Dermis microvascular lymphatic vessel endothelial cell (primary cell): ENCODE measurements around the gene INTS15. TPM values are rescaled to one million over a fixed set of nuclear protein-coding genes. Genes with fewer than 3 reads are reported as not detected.

Source experiments
- DNase-seq, 2 donors: peaks; one replicate each; pipeline versions ENCODE4 v3.0.0 to v3.0.0-alpha.2; 2010; ENCODE audit warnings: low read depth in 2 of 2
- total RNA-seq: library from RNA; depleted of rRNA; stranded (reverse); fragments of >200 nt; gene quantifications from 2 replicates; pipeline ENCODE4 v1.2.1, GENCODE V29; 2014

INTS15 gene
- total RNA-seq, result 8.7 and 13.9 TPM in 2 replicates

DNA sequence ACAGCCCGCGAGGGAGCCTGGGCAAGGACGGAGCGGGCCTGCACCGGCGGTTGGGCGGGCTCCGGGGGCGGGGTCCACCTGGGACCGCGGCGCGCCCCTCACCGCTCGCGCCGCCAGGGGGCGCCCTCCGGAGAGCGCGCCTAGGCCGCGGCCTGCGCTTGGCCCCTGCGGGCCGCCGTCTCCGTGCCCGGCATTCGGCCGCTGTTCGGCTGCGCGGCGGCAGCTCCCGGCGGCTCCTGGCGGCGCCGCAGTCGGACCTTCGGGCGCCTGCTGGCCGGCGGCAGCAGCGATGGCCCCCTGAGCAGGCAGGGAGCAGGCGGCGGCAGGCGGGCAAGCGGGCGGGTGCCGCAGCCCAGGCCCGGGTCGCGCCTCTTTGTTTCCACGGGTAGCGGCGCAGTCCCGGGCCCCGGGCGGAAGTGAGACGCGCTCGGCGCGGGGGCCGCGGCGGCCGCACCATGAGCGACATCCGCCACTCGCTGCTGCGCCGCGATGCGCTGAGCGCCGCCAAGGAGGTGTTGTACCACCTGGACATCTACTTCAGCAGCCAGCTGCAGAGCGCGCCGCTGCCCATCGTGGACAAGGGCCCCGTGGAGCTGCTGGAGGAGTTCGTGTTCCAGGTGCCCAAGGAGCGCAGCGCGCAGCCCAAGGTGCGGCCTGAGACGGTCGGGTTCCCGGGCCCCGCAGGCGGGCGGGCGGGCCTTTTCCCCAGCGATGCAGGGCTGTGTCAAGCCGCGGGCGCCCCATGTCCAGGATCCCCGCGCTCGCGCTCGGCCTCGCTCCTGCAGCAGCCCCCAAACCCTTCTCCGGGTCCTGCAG, at the start of gene INTS15:
Gene INTS15, plus strand, starts transcription at position 193 of the 816 bp plus-strand sequence. Its CDS starts 263 bp downstream, at position 456.
- peak; percentile 63 to 85 for DNase-seq

DNA sequence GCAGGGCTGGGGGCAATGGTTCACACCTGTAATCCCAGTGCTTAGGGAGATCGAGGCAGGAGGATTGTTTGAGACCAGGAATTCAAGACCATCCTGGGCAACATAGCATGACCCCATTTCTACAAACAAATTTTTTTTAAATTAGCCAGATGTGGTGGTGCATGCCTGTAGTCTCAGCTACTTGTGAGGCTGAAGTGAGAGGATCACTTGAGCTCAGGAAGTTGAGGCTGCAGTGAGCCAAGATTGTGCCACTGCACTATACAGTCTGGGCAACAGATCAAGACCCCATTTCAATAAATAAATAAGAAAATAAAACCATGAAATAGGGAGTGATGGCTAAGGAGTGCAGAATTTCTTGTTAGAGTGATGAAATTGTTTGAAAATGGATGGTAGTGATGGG, 47.5 kb upstream of the INTS15 start:
- no peak for DNase-seq

DNA sequence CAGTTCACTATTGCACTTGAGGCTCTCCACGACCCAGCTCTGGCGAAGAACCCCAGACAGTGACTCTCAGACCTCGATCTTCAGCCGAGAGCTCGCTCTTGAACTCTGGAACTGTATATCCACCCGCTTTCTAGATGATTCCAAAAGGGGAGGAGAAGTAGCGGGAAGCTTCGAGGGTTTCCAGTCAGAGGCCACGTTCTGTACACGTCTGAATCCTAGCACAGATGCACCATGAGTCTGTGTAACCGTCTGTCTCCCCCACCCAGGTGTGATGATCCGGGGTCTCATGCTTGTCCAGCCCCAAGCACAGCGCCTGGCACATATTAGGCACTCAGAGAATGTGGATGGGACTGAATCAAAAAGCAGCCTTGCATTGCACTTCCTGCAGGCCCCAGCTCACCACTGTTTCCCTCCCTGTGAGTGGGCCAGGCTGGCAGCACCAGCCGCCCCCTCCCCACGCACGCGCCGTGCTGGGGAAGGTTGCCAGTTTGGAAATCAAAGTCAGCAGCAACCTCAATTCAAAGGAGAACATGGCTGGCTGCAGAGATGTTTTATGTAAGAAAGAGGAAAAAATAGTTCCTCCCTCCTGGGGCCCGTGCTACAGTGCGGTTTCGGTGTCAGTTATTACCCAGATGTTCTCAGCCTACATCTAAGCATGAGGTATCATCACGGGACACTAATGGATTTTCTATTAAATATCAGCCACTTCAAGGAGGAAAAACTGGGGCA, 44.3 kb upstream of the INTS15 start:
- DNase-seq, result no peak

DNA sequence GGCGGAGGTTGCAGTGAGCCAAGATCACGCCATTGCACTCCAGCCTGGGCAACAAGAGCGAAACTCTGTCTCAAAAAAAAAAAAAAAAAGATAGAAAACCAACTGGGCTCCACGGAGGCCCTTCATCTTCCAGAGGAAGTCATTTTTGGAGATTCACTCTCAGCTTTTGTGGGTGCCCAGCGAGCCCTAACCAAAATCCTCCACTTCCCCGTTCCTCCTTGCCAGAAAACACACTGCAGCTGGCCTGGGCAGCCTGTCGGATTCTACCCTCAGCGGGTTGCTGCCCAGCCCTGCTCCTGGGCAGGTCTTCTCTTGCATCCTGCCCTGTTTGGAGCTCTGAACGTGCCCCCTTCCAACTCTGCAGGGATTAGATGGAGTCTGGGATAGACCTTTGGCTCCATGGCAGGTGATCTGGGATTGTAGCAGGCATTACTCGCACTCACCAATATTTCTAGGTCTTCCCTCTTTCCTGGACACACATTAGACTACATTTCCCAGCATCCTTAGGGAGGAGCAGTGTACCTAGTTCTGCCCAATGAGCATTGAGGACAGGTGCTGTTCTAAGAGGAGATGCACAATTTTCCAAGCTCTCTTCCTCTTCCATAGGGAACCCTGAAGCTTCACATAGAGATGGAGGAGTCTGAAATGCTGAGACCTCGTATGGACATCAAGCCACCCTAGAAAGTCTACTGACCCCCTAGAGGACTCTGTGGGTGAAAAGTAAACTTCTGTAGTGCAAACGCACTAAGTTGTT, 43.1 kb upstream of the INTS15 start:
- DNase-seq, result no peak

DNA sequence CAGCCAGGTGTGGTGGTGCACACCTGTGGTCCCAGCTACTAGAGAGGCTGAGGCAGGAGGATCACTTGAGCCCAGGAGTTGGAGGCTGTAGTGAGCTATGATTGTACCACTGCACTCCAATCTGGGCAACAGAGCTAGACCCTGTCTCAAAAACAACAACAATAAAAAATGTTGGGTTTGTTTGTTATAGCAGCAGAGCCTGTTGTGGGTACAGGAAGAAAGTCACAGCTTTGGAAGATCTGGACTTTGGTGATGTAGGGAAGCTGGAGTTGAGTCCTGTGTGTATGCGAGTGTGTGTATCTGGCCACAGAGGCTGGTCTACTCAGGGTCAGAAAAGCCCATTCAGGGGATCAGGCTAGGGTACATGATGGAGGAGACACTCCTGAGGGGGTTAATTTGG, 42.4 kb upstream of the INTS15 start:
- no peak for DNase-seq

DNA sequence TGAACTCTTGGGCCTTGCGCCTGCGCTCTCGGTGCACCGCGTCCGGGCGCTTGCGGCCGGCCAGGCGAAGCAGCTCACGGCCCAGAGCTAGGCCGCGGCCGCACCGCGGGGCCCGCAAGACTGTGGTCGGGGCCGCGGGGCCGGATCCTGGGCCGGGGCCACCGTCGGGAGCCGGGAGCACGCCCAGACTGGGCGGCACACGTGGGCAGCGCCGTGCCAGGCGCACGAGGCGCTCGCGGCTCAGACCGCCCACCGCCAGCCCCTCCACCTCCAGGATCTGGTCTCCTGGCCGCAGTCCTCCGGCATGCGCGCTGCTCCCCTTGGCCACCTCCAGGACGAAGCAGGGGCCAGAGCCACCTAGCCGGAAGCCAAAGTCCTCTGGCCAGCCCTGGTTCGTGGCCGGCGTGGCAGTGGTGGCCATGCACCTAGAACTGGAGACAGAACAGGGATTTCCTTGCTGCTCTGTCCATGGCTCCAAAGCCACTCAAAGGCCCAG, 38.8 kb upstream of the INTS15 start, which contains the start of gene GRID2IP:
Gene GRID2IP, minus strand, starts transcription at position 446 of the 496 bp plus-strand sequence. Its CDS starts 25 bp downstream, at position 421.
- DNase-seq, result no peak

DNA sequence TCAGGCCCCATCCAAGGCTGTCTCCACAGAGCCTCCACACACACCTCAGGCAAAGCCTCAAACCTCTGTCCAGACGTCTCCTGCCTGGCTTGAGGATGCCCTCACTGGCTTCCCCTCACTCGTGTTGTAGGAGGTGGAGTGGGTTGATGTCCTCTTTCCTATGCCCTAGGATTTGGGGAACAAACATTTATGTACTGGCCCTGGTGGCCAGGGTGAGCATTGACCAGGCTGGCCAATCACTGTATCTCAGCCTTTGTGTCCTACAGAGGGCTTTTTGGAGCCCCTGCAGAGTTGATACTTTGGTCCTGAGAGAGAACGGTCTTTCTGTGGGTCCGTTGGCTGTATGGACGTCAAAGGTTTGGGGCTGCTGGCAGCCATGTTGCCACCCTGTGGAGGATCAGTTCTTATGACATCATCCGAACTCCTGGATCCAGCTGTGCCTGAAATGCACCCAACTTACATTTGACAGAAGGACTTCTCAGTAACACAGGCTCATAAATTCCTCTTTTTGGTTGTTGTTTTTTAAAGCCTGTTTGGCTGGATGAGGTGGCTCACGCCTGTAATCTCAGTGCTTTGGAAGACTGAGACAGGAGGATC, 36.3 kb upstream of the INTS15 start:
- DNase-seq, result no peak

DNA sequence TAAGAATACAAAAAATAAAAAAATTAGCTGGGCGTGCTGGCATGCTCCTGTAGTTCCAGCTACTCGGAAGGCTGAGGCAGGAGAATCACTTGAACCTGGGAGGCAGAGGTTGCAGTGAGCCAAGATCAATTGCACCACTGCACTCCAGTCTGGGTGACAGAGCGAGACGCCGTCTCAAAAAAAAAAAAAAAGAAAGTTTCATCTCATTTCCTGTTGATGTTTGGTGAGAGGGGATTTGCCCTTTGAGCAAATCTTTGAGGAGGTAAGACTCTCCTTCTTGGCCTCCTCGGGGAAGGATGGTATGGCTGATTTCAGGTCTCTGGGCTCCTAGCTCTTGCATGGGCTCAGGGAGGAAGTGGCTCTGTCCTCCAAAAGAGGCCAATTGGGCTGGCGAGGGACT, 35.0 kb upstream of the INTS15 start:
- DNase-seq, result no peak

DNA sequence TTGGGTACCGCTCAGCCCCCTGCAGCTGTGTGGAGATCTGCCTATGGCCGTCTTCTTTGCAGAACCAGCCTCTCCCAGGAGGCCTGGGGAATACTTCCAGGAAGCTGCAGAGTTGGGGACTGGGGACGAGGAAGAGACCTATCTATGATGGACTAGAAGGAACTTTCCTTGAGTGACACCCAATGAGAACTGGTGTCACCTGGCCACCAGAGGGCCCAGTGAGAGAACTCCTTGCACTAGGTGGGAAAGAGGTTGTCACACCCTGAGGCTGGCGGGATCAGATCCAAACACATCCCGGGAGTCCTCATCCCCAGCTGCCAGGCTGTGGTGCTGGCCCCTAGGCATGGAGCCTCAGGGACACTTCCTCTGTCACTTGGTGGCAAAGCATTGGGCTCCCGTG, 33.6 kb upstream of the INTS15 start:
- DNase-seq, result no peak

DNA sequence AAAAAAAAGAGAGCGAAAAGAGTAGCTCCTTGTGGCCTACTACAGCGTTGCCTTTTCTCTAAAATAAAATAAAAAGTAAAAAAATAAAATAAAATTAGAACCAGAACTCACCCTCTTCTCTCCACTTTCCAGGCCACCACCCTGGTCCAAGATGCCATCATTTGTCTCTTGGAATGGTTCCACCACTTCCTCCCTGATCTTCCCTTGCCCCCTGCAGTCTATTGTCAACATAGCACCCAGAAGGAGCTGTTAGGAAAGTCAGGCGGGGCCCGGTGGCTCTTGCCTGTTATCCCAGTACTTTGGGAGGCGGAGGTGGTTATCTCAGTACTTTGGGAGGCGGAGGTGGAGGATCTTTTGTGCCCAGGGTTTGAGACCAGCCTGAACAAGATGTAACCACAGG, 31.0 kb upstream of the INTS15 start:
- peak in 1 of 2 donors; percentile 18 for DNase-seq

DNA sequence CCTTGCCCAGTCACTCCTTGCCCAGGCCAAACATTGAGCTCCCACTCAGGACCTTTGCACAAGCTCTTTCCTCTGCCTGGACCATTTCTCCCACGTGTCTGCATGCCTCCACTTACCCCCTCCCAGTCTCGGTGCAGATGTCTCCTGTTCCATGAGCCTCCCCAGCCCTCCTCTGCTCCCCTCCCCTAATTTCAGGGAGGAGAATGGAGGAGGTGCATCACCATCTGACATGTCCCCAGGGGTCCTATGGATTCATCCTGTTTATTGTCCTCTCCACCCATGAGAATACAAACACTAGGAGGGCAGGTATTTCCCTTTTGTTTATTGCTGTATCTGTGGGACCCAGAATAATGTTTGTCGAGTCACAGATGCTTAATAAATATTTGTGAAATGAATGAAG, 29.9 kb upstream of the INTS15 start:
- DNase-seq, result no peak

DNA sequence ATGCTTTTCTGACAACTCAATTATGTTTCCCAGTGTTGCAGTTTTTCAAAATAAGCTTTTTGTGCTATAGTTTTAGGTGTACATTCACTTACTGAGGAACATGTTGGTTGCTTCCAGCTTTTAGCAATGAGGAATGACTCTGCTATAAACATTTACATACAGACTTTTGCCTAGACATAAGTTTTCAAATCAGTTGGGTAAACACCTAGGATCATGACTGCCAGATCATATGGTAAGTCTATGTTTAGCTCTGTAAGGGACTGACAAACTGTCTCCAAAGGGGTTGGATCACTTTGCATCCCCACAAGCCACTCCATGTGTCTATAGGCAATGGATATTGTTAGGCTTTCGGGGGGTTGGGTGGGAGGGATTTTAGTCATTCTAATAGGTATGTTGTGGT, 27.7 kb upstream of the INTS15 start:
- no peak for DNase-seq

DNA sequence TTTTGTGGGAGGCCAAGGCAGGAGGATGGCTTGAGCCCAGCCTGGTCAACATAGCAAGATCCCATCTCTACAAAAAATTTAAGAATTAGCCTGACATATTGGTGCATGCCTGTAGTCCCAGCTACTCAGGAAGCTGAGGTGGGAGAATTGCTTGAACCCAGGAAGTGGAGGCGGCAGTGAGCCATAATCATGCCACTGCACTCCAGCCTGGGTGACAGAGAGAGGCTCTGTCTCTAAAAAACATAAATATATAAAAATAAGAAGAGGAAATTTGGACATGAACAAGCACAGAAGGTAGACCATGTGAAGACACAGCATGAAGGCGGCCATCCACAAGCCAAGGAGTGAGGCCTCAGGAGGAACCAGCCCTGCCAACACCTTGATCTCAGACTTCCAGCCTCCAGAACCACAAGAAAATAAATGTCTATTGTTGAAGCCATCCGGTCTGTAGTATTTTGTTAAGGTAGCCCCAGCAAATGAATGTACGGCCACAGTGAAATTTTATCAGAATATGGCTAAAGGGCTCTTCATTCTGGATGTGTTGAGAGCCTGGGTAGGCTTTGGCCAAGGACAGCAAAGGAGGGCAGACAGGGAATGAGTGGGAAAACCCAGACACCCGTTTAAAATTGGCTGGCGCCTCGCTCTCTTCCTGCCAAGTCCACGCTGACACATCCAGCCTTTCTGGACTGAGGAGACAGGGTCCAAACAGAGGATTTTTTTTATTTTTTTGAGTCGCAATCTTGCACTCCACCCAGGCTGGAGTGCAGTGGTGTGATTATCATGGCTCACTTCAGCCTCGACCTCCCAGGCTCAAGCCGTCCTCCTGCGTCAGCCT, 25.7 kb upstream of the INTS15 start:
- no peak for DNase-seq

DNA sequence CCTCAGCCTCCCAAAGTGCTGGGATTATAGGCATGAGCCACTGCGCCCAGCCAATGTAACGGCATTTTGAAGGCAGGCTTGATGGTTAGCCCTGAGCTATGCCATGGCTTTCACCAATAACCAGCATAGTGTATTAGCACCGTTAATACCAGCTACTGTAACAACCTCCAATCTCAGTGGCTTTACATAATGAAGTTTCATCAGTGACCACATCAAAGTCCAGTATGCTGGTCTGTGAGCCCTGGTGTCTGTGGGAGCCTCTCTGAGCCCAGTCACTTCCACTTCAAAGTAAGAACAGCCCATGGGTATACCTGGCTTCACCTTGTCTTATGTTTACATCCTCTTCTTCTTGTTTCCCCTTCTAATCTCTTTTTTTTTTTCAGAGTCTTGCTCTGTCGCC, 24.2 kb upstream of the INTS15 start:
- DNase-seq, result no peak

DNA sequence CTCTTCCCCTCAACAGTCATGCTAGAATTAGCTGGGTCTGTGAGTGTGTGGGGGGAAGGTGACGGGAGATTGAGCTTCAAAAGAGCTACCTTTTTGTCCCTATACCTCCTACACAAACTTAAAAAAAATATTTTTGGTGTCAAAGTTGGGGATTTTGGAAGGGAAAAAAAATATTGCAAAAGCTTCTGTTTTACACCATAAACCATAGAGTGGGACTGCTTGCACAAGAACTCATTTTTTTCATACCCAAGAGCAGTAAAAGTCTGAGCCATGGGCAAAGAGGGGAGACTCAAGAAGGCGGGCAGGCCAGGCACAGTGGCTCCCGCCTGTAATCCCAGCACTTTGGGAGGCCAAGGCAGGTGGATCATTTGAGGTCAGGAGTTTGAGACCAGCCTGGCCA, 21.9 kb upstream of the INTS15 start:
- no peak for DNase-seq

DNA sequence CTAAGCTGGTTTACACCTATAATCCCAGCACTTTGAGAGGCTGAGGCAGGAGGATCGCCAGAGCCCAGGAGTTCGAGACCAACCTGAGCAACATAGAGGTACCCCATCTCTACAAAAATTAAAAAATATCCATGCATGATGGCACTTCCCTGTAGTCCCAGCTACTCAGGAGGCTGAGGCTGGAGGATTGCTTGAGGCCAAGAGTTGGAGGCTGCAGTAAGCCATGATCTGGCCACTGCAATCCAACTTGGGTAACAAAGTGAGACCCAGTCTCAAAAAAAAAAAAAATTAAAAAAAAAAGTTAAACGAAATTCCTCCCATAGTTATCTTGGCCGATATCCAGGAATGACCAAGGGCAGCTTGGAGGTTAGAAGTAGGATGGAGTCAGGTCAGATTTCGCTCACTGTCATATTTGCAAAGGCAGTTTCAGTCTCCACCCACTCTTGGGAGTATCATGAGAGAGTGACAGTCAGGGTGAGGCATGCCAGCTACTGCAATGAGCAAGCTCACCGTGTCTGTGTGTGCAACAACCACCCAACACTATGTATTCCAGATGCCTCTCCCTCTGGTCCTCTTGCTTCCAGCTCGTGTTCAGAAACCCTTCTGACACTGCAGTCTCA, 18.6 kb upstream of the INTS15 start:
- DNase-seq, result no peak

DNA sequence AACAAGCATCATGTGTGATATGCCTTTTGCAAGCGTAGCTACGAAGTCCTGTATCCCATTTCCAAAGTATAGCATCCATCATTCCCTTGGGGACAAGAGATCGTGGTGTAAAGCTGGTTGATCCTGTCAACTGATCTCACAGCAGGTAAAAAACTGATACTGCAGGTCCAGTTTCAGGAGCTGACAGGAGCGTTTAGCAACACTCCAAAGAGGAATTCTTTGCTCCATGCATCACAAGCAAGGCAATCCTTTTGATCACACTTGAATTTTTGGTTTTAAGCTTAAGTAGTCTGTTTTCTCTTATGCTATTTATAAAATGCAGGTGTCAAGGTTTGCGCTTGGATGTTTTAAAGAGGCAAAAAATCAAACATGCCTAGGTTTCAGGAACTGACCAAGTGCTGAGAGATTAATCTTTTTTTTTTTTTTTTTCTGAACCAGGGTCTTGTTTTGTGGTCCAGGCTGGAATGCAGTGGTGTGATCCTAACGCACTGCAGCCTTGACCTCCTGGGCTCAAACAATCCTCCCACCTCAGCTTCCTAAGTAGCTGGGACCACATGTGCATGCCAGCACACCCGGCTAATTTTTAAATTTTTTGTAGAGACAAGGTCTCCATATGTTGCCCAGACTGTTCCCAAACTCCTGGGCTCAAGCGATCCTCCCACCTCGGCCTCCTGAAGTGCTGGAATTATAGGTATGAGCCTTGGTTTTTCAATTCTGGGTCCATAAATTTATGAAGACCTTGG, 14.4 kb upstream of the INTS15 start:
- DNase-seq, result no peak

DNA sequence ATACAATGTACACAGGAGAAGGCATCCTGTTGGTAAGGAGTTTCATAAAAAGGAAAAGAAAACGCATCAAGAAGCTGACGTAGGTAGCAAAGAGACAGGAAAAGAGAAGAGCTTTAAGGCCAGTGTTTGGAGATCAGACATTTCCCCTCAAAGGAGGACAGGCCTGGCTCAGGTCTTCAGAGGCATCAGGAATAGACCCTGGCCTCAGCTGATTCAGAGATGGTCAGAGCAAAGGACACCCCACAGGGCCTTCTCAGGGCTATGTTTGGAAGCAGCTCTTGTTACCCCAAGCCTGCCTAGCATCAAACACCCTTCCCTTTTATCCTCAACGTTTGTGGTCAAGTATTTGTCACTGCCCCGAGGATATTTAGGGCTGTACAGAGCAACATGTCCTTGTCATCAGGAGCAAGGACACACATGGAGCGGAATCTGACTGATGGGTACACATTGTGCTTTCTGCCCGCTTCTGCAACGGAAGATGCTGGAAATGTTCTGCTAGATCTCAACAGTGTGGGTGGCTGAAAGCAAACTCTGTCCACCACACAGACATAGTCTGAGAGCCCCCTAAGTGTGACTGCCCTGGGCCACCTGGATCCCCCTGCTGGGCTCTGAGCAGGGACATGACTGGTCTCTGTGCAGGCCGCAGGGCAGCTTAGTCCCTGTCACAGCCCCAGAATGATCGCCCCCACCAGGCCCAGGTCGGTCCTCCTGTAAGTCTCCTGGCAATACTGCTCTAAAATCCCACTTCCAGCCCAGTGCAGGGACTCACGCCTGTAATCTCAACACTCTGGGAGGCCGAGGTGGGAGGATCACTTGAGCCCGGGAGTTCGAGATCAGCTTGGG, 13.6 kb upstream of the INTS15 start:
- DNase-seq, result no peak
